ENCODE data around the gene OPRD1.
A peak's percentile ranks its signal among the peaks of the same experiment; 100 is the strongest.

Gene OPRD1

GRCh38 chr1:28914228-28915030, 102.5 kb downstream of the OPRD1 start, which contains the start of gene EPB41:
Gene EPB41 (plus strand): TSS chr1:28914569. CDS start chr1:28987438, 72,869 bp downstream.
- DNase-seq = peak; percentile 87

- DNase-seq = peak; percentile 41
Observed at GRCh38 chr1:28915031-28915895, 103.3 kb downstream of the OPRD1 start.

- no peak for DNase-seq
Observed at GRCh38 chr1:28917757-28918118, 105.8 kb downstream of the OPRD1 start.

Data from activated effector memory CD4-positive, alpha-beta T cell treated with Interleukin-2 at 50 U/mL for 16 hours (primary cell).